K562 (cell line): ENCODE results near the gene MYO10. TPM values are rescaled to one million over a fixed set of nuclear protein-coding genes. Genes with fewer than 3 reads are reported as not detected.

ENCODE experiments used
- ATAC-seq: fragments of 200-7000 bp; cut with Tn5 transposase; 3 replicates; pipeline ENCODE4 v1.9.1; 2020; ENCODE audit warnings: moderate library complexity
- BruUV-seq: library from RNA; stranded (reverse); fragments of 400-500 nt; replicated peaks from 2 replicates; lab custom pipeline; 2021; lab: Mats Ljungman, UMichigan
- CTCF ChIA-PET: fragments of 300-600 bp; formaldehyde crosslinking; extraction: SDS; loops from one replicate; lab custom pipeline; 2021; ENCODE audit warnings: low intra/inter-chr PET ratio; lab: Yijun Ruan, JAX
- POLR2A ChIA-PET: fragments of 300-600, 350-650 bp; sonication (Branson Sonifier 250); formaldehyde crosslinking; extraction: SDS; loops from one replicate; lab custom pipeline; 2021; ENCODE audit warnings: antibody characterized with exemption, inconsistent platforms; lab: Yijun Ruan, JAX
- DNase-seq, 4 experiments: peaks; one replicate each; pipeline versions ENCODE4 v3.0.0 to v3.0.0-alpha.2; 2011 to 2018; ENCODE audit warnings: low spot score in 3 of 4, mixed read lengths in 3 of 4; ENCODE audit errors: extremely low read depth in 1 of 4
- FAIRE-seq: peaks from 2 replicates; lab custom pipeline; 2011; peaks lifted over from hg19 to GRCh38; lab: Jason Lieb, UNC
- H2AFZ ChIP-seq: 2 replicates; pipeline ENCODE4 v1.6.0; 2011; ENCODE audit warnings: low read depth, low read length, control low read depth, inconsistent platforms
- H3K27ac ChIP-seq: fragments of 200-600 bp; 3 replicates; pipeline ENCODE4 v1.8.0; 2011; ENCODE audit warnings: low read depth, mild to moderate bottlenecking, control low read depth, inconsistent platforms, low read length, moderate library complexity, mixed read lengths; ENCODE audit errors: extremely low read depth
- H3K27me3 ChIP-seq, 2 experiments: fragments of 300-600 bp in 1 of 2; 2 replicates in 1 of 2; 3 replicates in 1 of 2; pipeline versions ENCODE4 v1.6.0 to v1.8.0; 2011; ENCODE audit warnings: inconsistent platforms in 2 of 2, low read length in 2 of 2, mild to moderate bottlenecking in 1 of 2, mixed read lengths in 1 of 2, moderate library complexity in 1 of 2; ENCODE audit not compliant: control insufficient read depth in 2 of 2, insufficient read depth in 2 of 2
- H3K36me3 ChIP-seq: fragments of 300-600 bp; 3 replicates; pipeline ENCODE4 v1.8.0; 2011; ENCODE audit warnings: mild to moderate bottlenecking, low read length, inconsistent platforms; ENCODE audit not compliant: control insufficient read depth, insufficient read depth
- H3K4me1 ChIP-seq, 2 experiments: fragments of 200-600 bp in 1 of 2; replicated peaks in 1 of 2; 2 replicates in 1 of 2; 3 replicates in 1 of 2; pipeline versions ENCODE4 v1.5.1 to v1.8.0; 2011; ENCODE audit warnings: inconsistent platforms in 2 of 2, low read length in 2 of 2, mild to moderate bottlenecking in 1 of 2, mixed read lengths in 1 of 2, moderate library complexity in 1 of 2; ENCODE audit not compliant: control insufficient read depth in 2 of 2, insufficient read depth in 2 of 2
- H3K4me2 ChIP-seq: 2 replicates; pipeline ENCODE4 v1.6.1; 2011; ENCODE audit warnings: low read length, control low read depth, inconsistent platforms, mixed read lengths; ENCODE audit not compliant: insufficient read depth
- H3K4me3 ChIP-seq: fragments of 200-600 bp; sonication (generic), shearing (Covaris generic); 2 replicates; pipeline ENCODE4 v1.5.1; 2016; ENCODE audit warnings: control low read depth, inconsistent platforms
- H3K79me2 ChIP-seq: fragments of 200-600 bp; 3 replicates; pipeline ENCODE4 v1.8.0; 2011; ENCODE audit warnings: low read length, inconsistent platforms; ENCODE audit not compliant: control insufficient read depth, insufficient read depth
- H3K9ac ChIP-seq, 2 experiments: 2 replicates each; pipeline versions ENCODE4 v1.6.0 to v1.6.1; 2011; ENCODE audit warnings: low read depth in 2 of 2, low read length in 2 of 2, control low read depth in 1 of 2, inconsistent platforms in 1 of 2, mild to moderate bottlenecking in 1 of 2, mixed read lengths in 1 of 2; ENCODE audit not compliant: insufficient read depth in 1 of 2
- H3K9me1 ChIP-seq: one replicate; pipeline ENCODE4 v1.6.0; 2011; ENCODE audit warnings: inconsistent platforms, mild to moderate bottlenecking, low read length, moderate library complexity; ENCODE audit not compliant: control insufficient read depth, insufficient read depth
- H3K9me3 ChIP-seq: replicated peaks from 2 replicates; pipeline ENCODE4 v1.5.1; 2011; ENCODE audit warnings: low read depth, low read length, inconsistent platforms; ENCODE audit not compliant: control insufficient read depth, insufficient read depth
- H4K20me1 ChIP-seq: replicated peaks from 2 replicates; pipeline ENCODE4 v1.6.1; 2011; ENCODE audit warnings: low read length, inconsistent platforms, mixed read lengths; ENCODE audit not compliant: control insufficient read depth, insufficient read depth
- EP300 ChIP-seq: IDR thresholded peaks from 2 replicates; pipeline ENCODE4 v1.6.1; 2012; ENCODE audit warnings: low read length, improper control_type of control experiment
- ESRRA ChIP-seq: fragments of 450-650 bp; IDR thresholded peaks from 2 replicates; pipeline ENCODE4 v1.6.1; 2014; ENCODE audit warnings: low read depth, mild to moderate bottlenecking, moderate library complexity, borderline replicate concordance
- FOXK1 ChIP-seq: sonication (generic); formaldehyde crosslinking; IDR thresholded peaks from 2 replicates; pipeline ENCODE4 v1.8.0; 2022; ENCODE audit warnings: missing genetic modification reagents, mild to moderate bottlenecking, borderline replicate concordance
- HDAC1 ChIP-seq, 2 experiments: fragments of 450-650 bp; IDR thresholded peaks; 2 replicates each; pipeline ENCODE4 v1.6.1; 2016 to 2017; ENCODE audit warnings: inconsistent platforms in 1 of 2, mild to moderate bottlenecking in 1 of 2, moderate library complexity in 1 of 2
- KAT7 ChIP-seq: sonication (generic); formaldehyde crosslinking; IDR thresholded peaks from 2 replicates; pipeline ENCODE4 v1.8.0; 2022; ENCODE audit warnings: missing genetic modification reagents, mild to moderate bottlenecking, borderline replicate concordance
- NR2C2 ChIP-seq, 2 experiments: fragments of 200-800 bp in 1 of 2; sonication (Bioruptor generic) in 1 of 2; sonication (generic) in 1 of 2; formaldehyde crosslinking in 1 of 2; IDR thresholded peaks; 2 replicates each; pipeline versions ENCODE4 v1.6.1 to v1.8.0; 2016 to 2022; ENCODE audit warnings: mild to moderate bottlenecking in 1 of 2, missing compliant biosample characterization in 1 of 2, missing genetic modification characterization in 1 of 2, missing genetic modification reagents in 1 of 2
- NUFIP1 ChIP-seq: fragments of 450-650 bp; IDR thresholded peaks from 2 replicates; pipeline ENCODE4 v1.6.1; 2018; ENCODE audit not compliant: partially characterized antibody
- RBM14 ChIP-seq: fragments of 200-400 bp; formaldehyde crosslinking; IDR thresholded peaks from 2 replicates; pipeline ENCODE4 v1.6.1; 2018; ENCODE audit warnings: low read depth, mild to moderate bottlenecking, low read length, moderate library complexity, borderline replicate concordance; ENCODE audit not compliant: insufficient read depth
- SIN3A ChIP-seq, 2 experiments: fragments of 150-350 bp in 1 of 2; IDR thresholded peaks; 2 replicates each; pipeline ENCODE4 v1.6.1; 2011 to 2016; ENCODE audit warnings: borderline replicate concordance in 2 of 2, low read depth in 2 of 2, low read length in 2 of 2, mild to moderate bottlenecking in 2 of 2, moderate library complexity in 2 of 2; ENCODE audit not compliant: control insufficient read depth in 1 of 2
- TCF15 ChIP-seq: fragments of 250-450 bp; sonication (Bioruptor Pico); IDR thresholded peaks from 2 replicates; pipeline ENCODE4 v1.8.0; 2022; ENCODE audit warnings: moderate library complexity, mild to moderate bottlenecking, inconsistent platforms
- ZBTB12 ChIP-seq: fragments of 250-450 bp; sonication (Bioruptor Pico); IDR thresholded peaks from 2 replicates; pipeline ENCODE4 v1.4.0; 2020
- ZBTB17 ChIP-seq: fragments of 450-650 bp; formaldehyde crosslinking; IDR thresholded peaks from 2 replicates; pipeline ENCODE4 v1.4.0; 2020; ENCODE audit warnings: mild to moderate bottlenecking
- ZC3H8 ChIP-seq: fragments of 450-650 bp; IDR thresholded peaks from 2 replicates; pipeline ENCODE4 v1.6.1; 2017
- ZNF174 ChIP-seq: fragments of 250-450 bp; sonication (Bioruptor Pico); IDR thresholded peaks from 2 replicates; pipeline ENCODE4 v1.4.0; 2020; ENCODE audit warnings: mild to moderate bottlenecking
- ZNF766 ChIP-seq: fragments of 200-800 bp; sonication (Bioruptor generic); conservative IDR thresholded peaks from 2 replicates; pipeline ENCODE4 v1.6.1; 2016; ENCODE audit warnings: missing genetic modification characterization, missing compliant biosample characterization
- WGBS: fragments of 100-300 bp; shearing (Covaris generic); methylation state at CpG from one replicate; pipeline ENCODE4 v1.1.6; 2016; ENCODE audit warnings: low coverage, mixed read lengths; ENCODE audit not compliant: insufficient coverage; ENCODE audit errors: missing lambda C conversion rate; 5-methylcytosine and 5-hydroxymethylcytosine counted together
- in situ Hi-C: fragments of 300-500 bp; cut with MboI; formaldehyde crosslinking; loops from 4 replicates; pipeline ENCODE4 v1.15.0; 2018; ENCODE audit warnings: inconsistent platforms, mixed read lengths
- intact Hi-C: fragments of 100-400 bp; cut with micrococcal nuclease; formaldehyde crosslinking; loops from 2 replicates; pipeline ENCODE4 v1.14.2; 2022
- polyA plus RNA-seq, 8 experiments: library from polyadenylated mRNA; depleted of rRNA in 4 of 8; stranded (reverse) in 5 of 8; unstranded in 3 of 8; fragments of >200 nt; fragmentation: Nextera tagmentation in 2 of 8; fragmentation: Illumina TruSeq in 1 of 8; extraction: Ambion mirVana in 2 of 8; extraction: Trizol in 1 of 8; gene quantifications; 2 replicates each; pipeline versions ENCODE4 v1.2.1 to v1.2.3, GENCODE V29; 2011 to 2014; ENCODE audit warnings: inconsistent platforms in 1 of 8, missing spikeins in 1 of 8
- total RNA-seq, 7 experiments: library from RNA; depleted of rRNA in 6 of 7; stranded (reverse); fragments of >200 nt in 6 of 7; fragmentation: Illumina TruSeq in 2 of 7; extraction: Trizol in 2 of 7; gene quantifications; 2 replicates each; pipeline versions ENCODE4 v1.2.1 to v1.2.3, GENCODE V29; 2011 to 2021; ENCODE audit warnings: low replicate concordance in 1 of 7
- TF ChIP-seq, protein P1 (sequence below): IDR thresholded peaks from 2 replicates; pipeline ENCODE4 v1.6.1; 2011; ENCODE audit not compliant: insufficient read length; ENCODE audit errors: extremely low read depth
- TF ChIP-seq, protein P2 (sequence below): sonication (generic); formaldehyde crosslinking; IDR thresholded peaks from 2 replicates; pipeline ENCODE4 v1.9.0; 2022; ENCODE audit warnings: mild to moderate bottlenecking, missing genetic modification reagents
- TF ChIP-seq, protein P3 (sequence below): fragments of 200-800 bp; sonication (Bioruptor generic); IDR thresholded peaks from 2 replicates; pipeline ENCODE4 v1.6.1; 2017; ENCODE audit warnings: missing genetic modification characterization, missing compliant biosample characterization

Gene MYO10
- total and polyA plus RNA-seq, 9 of the 15 experiments (the other 6 are each of a cell fraction or from before 2014, with no cell fraction given): 0.04 to 0.24 TPM; not detected in 7

GRCh38 chr5:16888694-16889124, 47.4 kb downstream of the MYO10 start:
- Histone ChIP-seq H3K4me3 (no peak overlapping the region), H3K4me2 (no peak overlapping the region), H3K27me3 (0 out of 5 replicates have a peak, but pooled peaks cover 0 to 4% of the 10 kb centered on the region in 2 experiments), H3K36me3 (no peaks in the 10 kb centered on the region), H4K20me1 (no peaks in the 10 kb centered on the region), H2AFZ (no peak overlapping the region), H3K4me1 (no peaks in the 10 kb centered on the region), H3K79me2 (no peaks in the 10 kb centered on the region), H3K9me1 (no peaks in the 10 kb centered on the region), H3K9ac (no peak overlapping the region), H3K27ac (no peak overlapping the region), H3K9me3 (no peaks in the 10 kb centered on the region)
- BruUV-seq: no TSS peak
- no peak for DNase-seq
- ChIA-PET CTCF (no interaction called here), POLR2A (no interaction called here)
- TF ChIP-seq HDAC1 (IDR thresholded peaks at IDR 0.05): no peak
- TF ChIP-seq, protein P1, sequence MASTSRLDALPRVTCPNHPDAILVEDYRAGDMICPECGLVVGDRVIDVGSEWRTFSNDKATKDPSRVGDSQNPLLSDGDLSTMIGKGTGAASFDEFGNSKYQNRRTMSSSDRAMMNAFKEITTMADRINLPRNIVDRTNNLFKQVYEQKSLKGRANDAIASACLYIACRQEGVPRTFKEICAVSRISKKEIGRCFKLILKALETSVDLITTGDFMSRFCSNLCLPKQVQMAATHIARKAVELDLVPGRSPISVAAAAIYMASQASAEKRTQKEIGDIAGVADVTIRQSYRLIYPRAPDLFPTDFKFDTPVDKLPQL: no peak
- no peak for TF ChIP-seq ZNF766
- TF ChIP-seq ESRRA: no peak
- no peak for TF ChIP-seq FOXK1 (CRISPR knock-in tag)
- no peak for TF ChIP-seq TCF15
- no peak for TF ChIP-seq NR2C2 (CRISPR knock-in tag; IDR thresholded peaks at IDR 0.05)
- no peak for TF ChIP-seq NR2C2 (tag; IDR thresholded peaks at IDR 0.05)
- no peak for TF ChIP-seq SIN3A (IDR thresholded peaks at IDR 0.05; ENCODE audit: borderline replicate concordance in 2 of 2, control insufficient read depth in 1 of 2, low read depth in 2 of 2, low read length in 2 of 2)
- TF ChIP-seq EP300: no peak
- TF ChIP-seq RBM14: no peak
- no peak for TF ChIP-seq NUFIP1
- TF ChIP-seq, protein P2, sequence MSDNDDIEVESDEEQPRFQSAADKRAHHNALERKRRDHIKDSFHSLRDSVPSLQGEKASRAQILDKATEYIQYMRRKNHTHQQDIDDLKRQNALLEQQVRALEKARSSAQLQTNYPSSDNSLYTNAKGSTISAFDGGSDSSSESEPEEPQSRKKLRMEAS (CRISPR knock-in tag): no peak
- TF ChIP-seq ZBTB12 (CRISPR knock-in tag): no peak
- TF ChIP-seq ZC3H8: no peak
- no peak for TF ChIP-seq ZNF174 (CRISPR knock-in tag)
- TF ChIP-seq, protein P3, sequence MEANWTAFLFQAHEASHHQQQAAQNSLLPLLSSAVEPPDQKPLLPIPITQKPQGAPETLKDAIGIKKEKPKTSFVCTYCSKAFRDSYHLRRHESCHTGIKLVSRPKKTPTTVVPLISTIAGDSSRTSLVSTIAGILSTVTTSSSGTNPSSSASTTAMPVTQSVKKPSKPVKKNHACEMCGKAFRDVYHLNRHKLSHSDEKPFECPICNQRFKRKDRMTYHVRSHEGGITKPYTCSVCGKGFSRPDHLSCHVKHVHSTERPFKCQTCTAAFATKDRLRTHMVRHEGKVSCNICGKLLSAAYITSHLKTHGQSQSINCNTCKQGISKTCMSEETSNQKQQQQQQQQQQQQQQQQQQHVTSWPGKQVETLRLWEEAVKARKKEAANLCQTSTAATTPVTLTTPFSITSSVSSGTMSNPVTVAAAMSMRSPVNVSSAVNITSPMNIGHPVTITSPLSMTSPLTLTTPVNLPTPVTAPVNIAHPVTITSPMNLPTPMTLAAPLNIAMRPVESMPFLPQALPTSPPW (CRISPR knock-in tag): no peak
- no peak for TF ChIP-seq KAT7
- no peak for TF ChIP-seq ZBTB17 (CRISPR knock-in tag)
- in situ Hi-C loops (no loop called here), intact Hi-C loops (no loop called here)
- FAIRE-seq: no peak
- ATAC-seq: no peak
- WGBS: 2% methylated on average over 3 of the region's 3 CpGs
